Left renal pelvis (tissue), 4 donors: ENCODE results near the gene FCAMR. TPM values are rescaled to one million over a fixed set of nuclear protein-coding genes. Genes with fewer than 3 reads are reported as not detected.

ENCODE experiments used
- DNase-seq, 4 donors: peaks; one replicate each; pipeline ENCODE4 v3.0.0-alpha.2; 2013; ENCODE audit warnings: low read depth in 4 of 4, low spot score in 3 of 4
- polyA plus RNA-seq, 4 donors: library from polyadenylated mRNA; unstranded; fragments of 120-200 nt; gene quantifications; one replicate each; pipeline ENCODE4 v1.2.1, GENCODE V29; 2013; ENCODE audit not compliant: insufficient read length in 4 of 4

FCAMR gene
- polyA plus RNA-seq, 4 donors: 0.15 to 14.9 (median 7.8) TPM

- DNase-seq: peak in 2 of 4 donors; percentile 64 to 66
Observed at GRCh38 chr1:206912445-206913095, 57.7 kb downstream of the FCAMR start.

DNA sequence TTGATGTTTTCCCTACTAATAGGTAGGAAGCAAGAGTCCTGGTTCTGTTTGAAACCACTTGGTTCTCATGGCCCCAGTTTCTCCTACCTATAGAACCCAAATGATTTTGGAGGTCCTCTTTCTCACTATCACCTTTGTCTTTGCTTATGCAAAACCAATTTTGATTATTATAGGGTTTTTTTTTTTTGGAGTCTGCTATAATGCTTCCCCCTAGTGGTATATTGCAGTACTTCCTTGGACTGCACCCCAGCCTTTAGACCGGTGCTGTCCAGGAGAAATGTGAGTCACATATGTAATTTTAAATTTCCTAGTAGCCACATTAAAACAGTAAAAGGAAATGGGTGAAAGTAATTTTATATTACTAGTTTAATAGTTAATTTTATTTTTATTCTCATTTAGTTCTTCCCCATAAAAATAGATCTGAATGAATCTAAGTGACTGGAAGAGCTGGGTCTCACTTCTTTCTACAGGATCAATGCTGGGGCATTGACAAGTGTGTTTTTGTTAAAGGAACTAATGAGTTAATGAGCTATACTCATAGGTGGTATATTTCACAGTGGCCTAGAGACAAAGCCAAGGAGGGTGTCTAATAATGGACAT, 59.1 kb downstream of the FCAMR start:
- no peak for DNase-seq

DNA sequence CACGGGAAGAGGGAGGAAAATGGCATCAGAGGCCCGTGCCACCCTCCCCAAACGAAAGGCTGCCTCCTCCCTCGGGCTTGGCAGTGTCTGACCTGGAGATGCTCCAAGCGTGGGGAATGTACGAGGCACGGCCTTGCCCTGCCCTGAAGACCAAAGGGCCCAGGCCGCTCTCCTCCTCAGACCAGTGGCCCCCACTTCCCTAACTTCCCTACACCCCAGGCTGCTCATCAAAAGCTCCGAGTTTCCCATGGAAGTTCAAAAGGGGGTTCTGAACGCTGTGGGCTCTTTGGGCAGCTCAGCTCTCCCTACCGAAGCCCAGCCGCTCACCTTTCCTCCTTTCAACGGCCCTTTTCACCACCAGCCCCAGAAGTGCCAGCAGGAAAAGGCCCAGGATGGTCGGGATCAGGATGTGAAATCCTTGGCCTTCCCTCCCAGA, 60.4 kb downstream of the FCAMR start:
- no peak for DNase-seq

- DNase-seq: peak in 3 of 4 donors; percentile 49 to 82 (median 68)
Observed at GRCh38 chr1:206909161-206909882, 60.9 kb downstream of the FCAMR start.

DNA sequence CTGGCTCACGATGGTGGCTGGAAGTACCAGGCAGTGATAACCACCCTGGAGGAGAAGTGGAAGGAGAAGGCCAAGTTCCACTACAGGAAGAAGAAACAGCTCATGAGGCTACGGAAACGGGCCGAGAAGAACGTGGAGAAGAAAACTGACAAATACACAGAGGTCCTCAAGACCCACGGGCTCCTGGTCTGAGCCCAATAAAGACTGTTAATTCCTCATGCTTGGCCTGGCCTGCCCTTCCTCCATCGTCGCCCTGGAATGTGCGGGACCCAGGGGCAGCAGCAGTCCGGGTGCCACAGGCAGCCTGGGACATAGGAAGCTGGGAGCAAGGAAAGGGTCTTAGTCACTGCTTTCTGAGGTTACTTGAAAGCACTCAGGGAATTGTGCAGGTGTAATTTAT, 62.2 kb downstream of the FCAMR start:
- no peak for DNase-seq

Other genes with a start within 250 kb of the FCAMR start
- gene IL19, start 199.7 kb downstream of the FCAMR start, polyA plus RNA-seq: under 1 TPM in 3 of 4 donors, not detected in 1; 0.56 to 0.96 (median 0.88) TPM
- gene IL10, start 198.0 kb downstream of the FCAMR start, polyA plus RNA-seq: 1 to 10 TPM in 1 of 4 donors, under 1 TPM in 1, not detected in 2; 0.52 to 2.6 TPM
- gene IL20, start 104.8 kb downstream of the FCAMR start, polyA plus RNA-seq: not detected
- under 1 TPM; 0.25 to 0.52 (median 0.38) TPM for gene IL24, start 73.0 kb downstream of the FCAMR start, polyA plus RNA-seq
- 1 to 10 TPM; 2.0 to 2.3 (median 2.2) TPM for gene FCMR, start 48.5 kb downstream of the FCAMR start, polyA plus RNA-seq
- 1 to 10 TPM in 2 of 4 donors, under 1 TPM in 2; 0.46 to 2.6 (median 1.2) TPM for gene PIGR, start 24.0 kb downstream of the FCAMR start, polyA plus RNA-seq
- gene C1orf116, start 62.3 kb upstream of the FCAMR start, polyA plus RNA-seq: 10 to 100 TPM in 3 of 4 donors, under 1 TPM in 1; 0.46 to 29.0 (median 21.5) TPM
- 10 to 100 TPM in 3 of 4 donors, 1 to 10 TPM in 1; 9.9 to 18.8 (median 14.4) TPM for gene YOD1, start 80.7 kb upstream of the FCAMR start, polyA plus RNA-seq
- 10 to 100 TPM in 3 of 4 donors, 1 to 10 TPM in 1; 8.5 to 19.1 (median 16.9) TPM for gene PFKFB2, start 82.8 kb upstream of the FCAMR start, polyA plus RNA-seq
- gene C4BPB, start 118.4 kb upstream of the FCAMR start, polyA plus RNA-seq: 1 to 10 TPM in 1 of 4 donors, under 1 TPM in 3; 0.47 to 1.1 (median 0.61) TPM
- under 1 TPM; 0.33 to 0.64 (median 0.46) TPM for gene C4BPA, start 133.8 kb upstream of the FCAMR start, polyA plus RNA-seq